ENCODE data around the gene GNB1.
"Not testable (repeated sequence)": the region's sequence is repeated elsewhere in the genome, so short reads cannot be mapped to it uniquely, and the experiment has no call there.

Gene GNB1

GRCh38 chr1:1892079-1892762 lies 1.3 kb upstream of the GNB1 start:
- TF ChIP-seq CTCF (IDR thresholded peaks at IDR 0.05; ENCODE audit: extremely low read depth, missing control alignments), result no peak
- DNase-seq (ENCODE audit: low spot score), result no peak

GRCh38 chr1:1891349-1892078 lies 627 bp upstream of the GNB1 start:
- DNase-seq (ENCODE audit: low spot score), result peak; percentile 90
- no peak for TF ChIP-seq CTCF (IDR thresholded peaks at IDR 0.05; ENCODE audit: extremely low read depth, missing control alignments)

GRCh38 chr1:1889847-1890505 lies 911 bp downstream of the GNB1 start:
- peak; percentile 88 for DNase-seq (ENCODE audit: low spot score)
- no peak for TF ChIP-seq CTCF (IDR thresholded peaks at IDR 0.05; ENCODE audit: extremely low read depth, missing control alignments)

- no peak for TF ChIP-seq CTCF (IDR thresholded peaks at IDR 0.05; ENCODE audit: extremely low read depth, missing control alignments)
- DNase-seq (ENCODE audit: low spot score), result no peak
Observed at GRCh38 chr1:1889090-1889750, 1.7 kb downstream of the GNB1 start.

GRCh38 chr1:1883890-1884289 lies 7.0 kb downstream of the GNB1 start:
- DNase-seq (ENCODE audit: low spot score), result not testable (repeated sequence)

GRCh38 chr1:1883092-1883873 lies 7.6 kb downstream of the GNB1 start:
- no peak for DNase-seq (ENCODE audit: low spot score)
- no peak for TF ChIP-seq CTCF (IDR thresholded peaks at IDR 0.05; ENCODE audit: extremely low read depth, missing control alignments)

GRCh38 chr1:1881727-1882126 lies 9.2 kb downstream of the GNB1 start:
- no peak for TF ChIP-seq CTCF (IDR thresholded peaks at IDR 0.05; ENCODE audit: extremely low read depth, missing control alignments)
- DNase-seq (ENCODE audit: low spot score), result no peak
